Activated CD8-positive, alpha-beta T cell treated with anti-CD3 and anti-CD28 coated beads, Interleukin-2, amount 10 ng/mL, durations not matched to agents 7 days and 5 days (primary cell): ENCODE measurements around the gene KIAA1191. TPM values are rescaled to one million over a fixed set of nuclear protein-coding genes. Genes with fewer than 3 reads are reported as not detected.

Experiments used
- ATAC-seq: fragments of 150-1000 bp; cut with Tn5 transposase; one replicate; pipeline ENCODE4 v1.10.0; 2021; ENCODE audit warnings: moderate library complexity
- CTCF ChIA-PET: fragments of 350-600 bp; sonication (Branson Sonifier 250); formaldehyde crosslinking; loops from one replicate; lab custom pipeline; 2021; ENCODE audit warnings: antibody characterized with exemption; lab: Charles Lee
- POLR2A ChIA-PET: fragments of 350-600 bp; sonication (Branson Sonifier 250); formaldehyde crosslinking; loops from one replicate; lab custom pipeline; 2021; ENCODE audit warnings: antibody characterized with exemption; lab: Charles Lee
- DNase-seq: peaks from one replicate; pipeline ENCODE4 v3.0.0-alpha.2; 2020
- H3K27ac Mint-ChIP-seq: one replicate; pipeline ENCODE4 v1.8.0; 2021; ENCODE audit warnings: mild to moderate bottlenecking, mixed read lengths
- H3K27me3 Mint-ChIP-seq: one replicate; pipeline ENCODE4 v1.8.0; 2021; ENCODE audit warnings: low read depth, mixed read lengths
- H3K36me3 Mint-ChIP-seq: one replicate; pipeline ENCODE4 v1.8.0; 2021; ENCODE audit warnings: low read depth, mixed read lengths
- H3K4me1 Mint-ChIP-seq: one replicate; pipeline ENCODE4 v1.8.0; 2021; ENCODE audit warnings: low read depth, mixed read lengths
- H3K4me3 Mint-ChIP-seq: one replicate; pipeline ENCODE4 v1.8.0; 2021; ENCODE audit warnings: mild to moderate bottlenecking, mixed read lengths
- H3K9me3 Mint-ChIP-seq: one replicate; pipeline ENCODE4 v1.8.0; 2022; ENCODE audit warnings: mixed read lengths; ENCODE audit not compliant: insufficient read depth
- total RNA-seq, 2 experiments: library from RNA; stranded (reverse); gene quantifications; one replicate each; pipeline ENCODE4 v1.2.3, GENCODE V29; 2021

Gene KIAA1191
- total RNA-seq, 2 experiments from 2014 or later, result 51.0 to 55.7 TPM

- H3K9me3 Mint-ChIP-seq, result no peaks in the 10 kb centered on the region
- H3K4me1 Mint-ChIP-seq, result peaks cover 36% of the 10 kb centered on the region
- H3K27me3 Mint-ChIP-seq, result no peaks in the 10 kb centered on the region
Observed at GRCh38 chr5:176359658-176360057, 1.9 kb downstream of the KIAA1191 start.

GRCh38 chr5:176356179-176356566 lies 5.4 kb downstream of the KIAA1191 start:
- H3K4me3 Mint-ChIP-seq, result no peak overlapping the region
- DNase-seq, result no peak
- no peaks in the 10 kb centered on the region for H3K9me3 Mint-ChIP-seq
- no peaks in the 10 kb centered on the region for H3K27me3 Mint-ChIP-seq
- ChIA-PET CTCF (no interaction called here), POLR2A (no interaction called here)
- no peak for ATAC-seq
- H3K27ac Mint-ChIP-seq, result no peak overlapping the region
- H3K36me3 Mint-ChIP-seq, result peaks cover 60% of the 10 kb centered on the region
- peaks cover 26% of the 10 kb centered on the region for H3K4me1 Mint-ChIP-seq

More at GRCh38 chr5:176359658-176360057, 1.9 kb downstream of the KIAA1191 start:
- POLR2A ChIA-PET, result interaction anchor here (2.2 kb wide), 1 partner anchor 9 kb away, joined by 6 read pairs; no protein-coding TSS in a partner anchor
- H3K27ac Mint-ChIP-seq, result peak overlapping the region; percentile 39
- CTCF ChIA-PET, result interaction anchor here (0.7 kb wide), 1 partner anchor 10 kb away, joined by 3 read pairs; no protein-coding TSS in a partner anchor
- DNase-seq (no peak), ATAC-seq (no peak)
- peak overlapping the region; percentile 70 for H3K4me3 Mint-ChIP-seq
- peaks cover 33% of the 10 kb centered on the region for H3K36me3 Mint-ChIP-seq

GRCh38 chr5:176355400-176356178 lies 6.0 kb downstream of the KIAA1191 start:
- no peak for ATAC-seq
- CTCF ChIA-PET, result no interaction called here
- DNase-seq, result no peak
- Mint-ChIP-seq H3K4me1 (peaks cover 28% of the 10 kb centered on the region), H3K27me3 (no peaks in the 10 kb centered on the region), H3K27ac (no peak overlapping the region), H3K4me3 (no peak overlapping the region), H3K36me3 (peaks cover 64% of the 10 kb centered on the region), H3K9me3 (no peaks in the 10 kb centered on the region)
- POLR2A ChIA-PET, result no interaction called here

GRCh38 chr5:176353533-176353932 lies 8.0 kb downstream of the KIAA1191 start:
- Mint-ChIP-seq H3K4me1 (peaks cover 23% of the 10 kb centered on the region), H3K4me3 (no peak overlapping the region), H3K36me3 (peaks cover 75% of the 10 kb centered on the region), H3K27ac (no peak overlapping the region), H3K9me3 (no peaks in the 10 kb centered on the region), H3K27me3 (no peaks in the 10 kb centered on the region)
- ChIA-PET CTCF (interaction anchor here (1.1 kb wide), 1 partner anchor 243 kb away, joined by 3 read pairs; no protein-coding TSS in a partner anchor), POLR2A (interaction anchor here (1.9 kb wide), 1 partner anchor 8 kb away, joined by 7 read pairs; the partner anchor contains the start of gene KIAA1191)
- DNase-seq, result no peak
- ATAC-seq, result peak; percentile 21

GRCh38 chr5:176352116-176352878 lies 9.3 kb downstream of the KIAA1191 start:
- ChIA-PET CTCF (interaction anchor here (0.6 to 1.4 kb wide), 2 partner anchors 10 to 997 kb away, joined by 3 to 4 read pairs; partner anchors contain the start of gene KIAA1191), POLR2A (interaction anchor here (0.5 to 1.9 kb wide), 3 partner anchors 9 to 76 kb away, joined by 3 to 7 read pairs (median 4); partner anchors contain the start of gene KIAA1191)
- Mint-ChIP-seq H3K36me3 (peaks cover 77% of the 10 kb centered on the region), H3K4me1 (peaks cover 12% of the 10 kb centered on the region), H3K9me3 (no peaks in the 10 kb centered on the region), H3K27me3 (no peaks in the 10 kb centered on the region), H3K4me3 (no peak overlapping the region), H3K27ac (peak overlapping the region; percentile 20)
- no peak for ATAC-seq
- DNase-seq, result no peak

- H3K36me3 Mint-ChIP-seq, result peaks cover 80% of the 10 kb centered on the region
Observed at GRCh38 chr5:176350416-176350815, 11.1 kb downstream of the KIAA1191 start.

GRCh38 chr5:176342766-176343458 lies 18.7 kb downstream of the KIAA1191 start:
- H3K27ac Mint-ChIP-seq, result no peak overlapping the region
- DNase-seq (no peak), ATAC-seq (no peak)
- ChIA-PET POLR2A (interaction anchor here (0.5 kb wide), 1 partner anchor 247 kb away, joined by 3 read pairs; no protein-coding TSS in a partner anchor), CTCF (no interaction called here)
- no peak overlapping the region for H3K4me3 Mint-ChIP-seq
- H3K4me1 Mint-ChIP-seq, result peaks cover 3% of the 10 kb centered on the region
- peaks cover 26% of the 10 kb centered on the region for H3K36me3 Mint-ChIP-seq
- no peaks in the 10 kb centered on the region for H3K9me3 Mint-ChIP-seq
- no peaks in the 10 kb centered on the region for H3K27me3 Mint-ChIP-seq

More at GRCh38 chr5:176350416-176350815, 11.1 kb downstream of the KIAA1191 start:
- DNase-seq (no peak), ATAC-seq (no peak)
- Mint-ChIP-seq H3K9me3 (no peaks in the 10 kb centered on the region), H3K4me1 (peaks cover 11% of the 10 kb centered on the region), H3K27ac (no peak overlapping the region), H3K27me3 (no peaks in the 10 kb centered on the region), H3K4me3 (no peak overlapping the region)
- ChIA-PET POLR2A (interaction anchor here (0.7 to 1.5 kb wide), 2 partner anchors 10 to 11 kb away, joined by 3 to 6 read pairs; partner anchors contain the start of gene KIAA1191), CTCF (interaction anchor here (1.0 kb wide), 1 partner anchor 9 kb away, joined by 3 read pairs; no protein-coding TSS in a partner anchor)

- Mint-ChIP-seq H3K27me3 (no peaks in the 10 kb centered on the region), H3K4me1 (peaks cover 3% of the 10 kb centered on the region), H3K9me3 (no peaks in the 10 kb centered on the region), H3K27ac (no peak overlapping the region), H3K36me3 (peaks cover 23% of the 10 kb centered on the region), H3K4me3 (no peak overlapping the region)
- DNase-seq (no peak), ATAC-seq (no peak)
- ChIA-PET CTCF (no interaction called here), POLR2A (interaction anchor here (0.6 kb wide), 1 partner anchor 51 kb away, joined by 3 read pairs; no protein-coding TSS in a partner anchor)
Observed at GRCh38 chr5:176342158-176342483, 19.4 kb downstream of the KIAA1191 start.

GRCh38 chr5:176341325-176342157 lies 20.0 kb downstream of the KIAA1191 start:
- ATAC-seq, result no peak
- peaks cover 25% of the 10 kb centered on the region for H3K36me3 Mint-ChIP-seq
- no peaks in the 10 kb centered on the region for H3K9me3 Mint-ChIP-seq
- no peak overlapping the region for H3K4me3 Mint-ChIP-seq
- H3K4me1 Mint-ChIP-seq, result peaks cover 3% of the 10 kb centered on the region
- POLR2A ChIA-PET, result interaction anchor here (0.6 kb wide), 1 partner anchor 52 kb away, joined by 3 read pairs; no protein-coding TSS in a partner anchor
- DNase-seq, result no peak
- CTCF ChIA-PET, result no interaction called here
- H3K27ac Mint-ChIP-seq, result no peak overlapping the region
- no peaks in the 10 kb centered on the region for H3K27me3 Mint-ChIP-seq

- Mint-ChIP-seq H3K9me3 (peaks cover 4% of the 10 kb centered on the region), H3K4me1 (no peaks in the 10 kb centered on the region), H3K36me3 (peaks cover 22% of the 10 kb centered on the region), H3K27me3 (no peaks in the 10 kb centered on the region), H3K27ac (no peak overlapping the region), H3K4me3 (no peak overlapping the region)
- POLR2A ChIA-PET, result no interaction called here
- DNase-seq (no peak), ATAC-seq (no peak)
- CTCF ChIA-PET, result no interaction called here
Observed at GRCh38 chr5:176339304-176339703, 22.3 kb downstream of the KIAA1191 start.
